Measurements from ENCODE around the gene POLR3F. TPM values are rescaled to one million over a fixed set of nuclear protein-coding genes. Genes with fewer than 3 reads are reported as not detected.

The POLR3F gene
- polyA plus RNA-seq, 1 experiment = 10.6 TPM

- CTCF ChIA-PET = no interaction called here
- H3K9me3 ChIP-seq (ENCODE audit: control insufficient read depth, insufficient read depth, low read length) = no peaks in the 10 kb centered on the region
- no peak overlapping the region for H3K4me3 ChIP-seq (ENCODE audit: low read depth, low read length)
- POLR2A ChIA-PET = no interaction called here
- no peak overlapping the region for H3K27ac ChIP-seq (ENCODE audit: low read depth, low read length)
- H3K27me3 ChIP-seq (ENCODE audit: control insufficient read depth, insufficient read depth, low read length) = no peaks in the 10 kb centered on the region
- DNase-seq (ENCODE audit: low read depth, low spot score) = no peak
- TF ChIP-seq, protein P1, sequence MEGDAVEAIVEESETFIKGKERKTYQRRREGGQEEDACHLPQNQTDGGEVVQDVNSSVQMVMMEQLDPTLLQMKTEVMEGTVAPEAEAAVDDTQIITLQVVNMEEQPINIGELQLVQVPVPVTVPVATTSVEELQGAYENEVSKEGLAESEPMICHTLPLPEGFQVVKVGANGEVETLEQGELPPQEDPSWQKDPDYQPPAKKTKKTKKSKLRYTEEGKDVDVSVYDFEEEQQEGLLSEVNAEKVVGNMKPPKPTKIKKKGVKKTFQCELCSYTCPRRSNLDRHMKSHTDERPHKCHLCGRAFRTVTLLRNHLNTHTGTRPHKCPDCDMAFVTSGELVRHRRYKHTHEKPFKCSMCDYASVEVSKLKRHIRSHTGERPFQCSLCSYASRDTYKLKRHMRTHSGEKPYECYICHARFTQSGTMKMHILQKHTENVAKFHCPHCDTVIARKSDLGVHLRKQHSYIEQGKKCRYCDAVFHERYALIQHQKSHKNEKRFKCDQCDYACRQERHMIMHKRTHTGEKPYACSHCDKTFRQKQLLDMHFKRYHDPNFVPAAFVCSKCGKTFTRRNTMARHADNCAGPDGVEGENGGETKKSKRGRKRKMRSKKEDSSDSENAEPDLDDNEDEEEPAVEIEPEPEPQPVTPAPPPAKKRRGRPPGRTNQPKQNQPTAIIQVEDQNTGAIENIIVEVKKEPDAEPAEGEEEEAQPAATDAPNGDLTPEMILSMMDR (IDR thresholded peaks at IDR 0.05; ENCODE audit: low read depth, low read length) = no peak
Observed at GRCh38 chr20:18533491-18533890, 66.3 kb downstream of the POLR3F start.

- Histone ChIP-seq H3K27ac (ENCODE audit: low read depth, low read length) (no peak overlapping the region), H3K9me3 (ENCODE audit: control insufficient read depth, insufficient read depth, low read length) (no peaks in the 10 kb centered on the region), H3K27me3 (ENCODE audit: control insufficient read depth, insufficient read depth, low read length) (no peaks in the 10 kb centered on the region), H3K4me3 (ENCODE audit: low read depth, low read length) (no peak overlapping the region)
- TF ChIP-seq, protein P1 (IDR thresholded peaks at IDR 0.05; ENCODE audit: low read depth, low read length) = no peak
- ChIA-PET POLR2A (no interaction called here), CTCF (no interaction called here)
- DNase-seq (ENCODE audit: low read depth, low spot score) = no peak
Observed at GRCh38 chr20:18533978-18534644, 66.9 kb downstream of the POLR3F start.

Small RNAs within 50 kb of the gene (small RNA-seq; reads per million reads assigned to genes)
- gene MIR3192 (ENCODE audit: insufficient read length, low read depth) (not detected), gene RNA5SP476 (ENCODE audit: insufficient read length, low read depth) (not detected)

Other genes starting within 250 kb of the POLR3F start
- gene ZNF133, start 178.9 kb upstream of the POLR3F start, polyA plus RNA-seq (2011; rRNA removed) = 13.3 and 15.0 TPM in 2 replicates
- gene DZANK1, start 360 bp upstream of the POLR3F start, polyA plus RNA-seq (2011; rRNA removed) = 1.8 TPM in 2 replicates
- 14.5 and 19.7 TPM in 2 replicates for gene RBBP9, start 29.8 kb downstream of the POLR3F start, polyA plus RNA-seq (2011; rRNA removed)
- 57.5 and 58.2 TPM in 2 replicates for gene SEC23B, start 40.5 kb downstream of the POLR3F start, polyA plus RNA-seq (2011; rRNA removed)
- gene SMIM26, start 100.0 kb downstream of the POLR3F start, polyA plus RNA-seq (2011; rRNA removed) = 113 and 138 TPM in 2 replicates
- 50.0 and 52.1 TPM in 2 replicates for gene DTD1, start 120.7 kb downstream of the POLR3F start, polyA plus RNA-seq (2011; rRNA removed)

Data from AG04450 (cell line).